Right ventricle myocardium superior (tissue), 1 donor: ENCODE results near the gene EYS. TPM values are rescaled to one million over a fixed set of nuclear protein-coding genes. Genes with fewer than 3 reads are reported as not detected.

Experiments
- ATAC-seq: fragments of 200-7000 bp; cut with Tn5 transposase; one replicate; pipeline ENCODE4 v1.9.1; 2020; ENCODE audit warnings: mild to moderate bottlenecking; ENCODE audit not compliant: poor library complexity
- DNase-seq: peaks from one replicate; pipeline ENCODE4 v3.0.0-alpha.2; 2020
- intact Hi-C: fragments of 100-400 bp; cut with DNase I; formaldehyde crosslinking; loops from one replicate; pipeline ENCODE4 v1.11.2; 2022
- long read RNA-seq: library from polyadenylated mRNA; unstranded; transcript quantifications from one replicate; pipeline ENCODE4 v2.0.0, GENCODE V29; 2021
- total RNA-seq: library from RNA; stranded (reverse); fragmentation: NEBNext Ultra II Directional; extraction: Animal tissue kit (Norgen Biotek cat#: 25700); gene quantifications from one replicate; pipeline ENCODE4 v1.2.1, GENCODE V29; 2021
- donor health status: DM: no; HTN: yes; CAD: no; lungs with severe emphysema.

The EYS gene
- not detected for total RNA-seq
- long read RNA-seq: 0 reads

DNA sequence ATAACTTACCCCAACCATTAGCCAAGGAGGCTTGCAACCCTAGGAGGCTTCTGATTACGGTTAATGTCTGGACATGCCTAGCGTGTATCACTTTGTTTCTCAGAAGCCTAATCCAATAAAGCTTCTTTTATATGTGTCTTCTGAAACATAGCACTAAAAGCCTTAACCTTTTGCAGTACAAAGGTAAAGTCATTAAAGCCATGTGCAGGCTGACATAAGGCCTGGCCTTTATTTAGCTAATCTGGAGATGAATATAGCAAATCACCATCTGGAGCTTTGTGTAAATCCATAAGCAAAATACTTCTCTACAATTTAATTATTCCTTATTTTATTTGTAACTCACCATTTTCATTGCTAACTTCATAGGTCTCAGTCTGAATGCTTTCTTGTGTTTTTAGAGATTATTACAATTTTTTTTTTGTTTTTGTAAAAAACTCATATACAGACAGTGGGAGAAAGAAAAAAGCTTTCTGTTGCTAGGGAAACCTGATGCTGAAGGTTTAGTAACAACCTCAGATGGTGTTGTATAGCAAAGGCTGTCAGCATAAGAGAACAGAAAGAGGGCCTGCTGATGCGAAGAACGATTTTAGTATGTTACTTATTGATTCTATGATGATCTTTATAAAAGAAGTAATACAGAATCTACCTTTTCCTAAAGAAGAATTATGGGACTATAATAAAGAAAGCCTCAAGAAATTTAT is at the start of gene EYS:
Gene EYS, minus strand, starts transcription at position 101 of the 701 bp plus-strand sequence. CDS start 211,816 bp downstream, outside the sequence.
- intact Hi-C loops: no loop called here
- DNase-seq (no peak), ATAC-seq (no peak)

DNA sequence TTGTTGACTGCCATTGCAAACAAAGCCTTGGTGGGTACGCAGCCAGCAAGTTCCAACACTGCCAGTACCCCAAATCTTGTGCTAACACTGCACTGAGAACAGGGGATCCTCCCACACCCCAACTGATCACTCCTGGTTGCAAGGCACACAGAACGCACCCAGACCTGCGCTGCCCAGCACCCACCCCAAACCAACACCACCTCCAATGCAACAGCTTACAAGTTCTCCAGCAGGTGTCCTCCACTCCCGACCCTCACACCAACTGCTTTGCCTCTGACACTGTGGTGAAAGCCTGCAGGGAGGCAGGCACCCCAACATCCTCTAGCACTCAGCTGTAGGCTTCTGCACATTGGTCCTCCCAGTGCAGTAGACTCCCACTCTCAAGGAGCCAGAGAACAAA is 39.3 kb upstream of the EYS start:
- no peak for DNase-seq

DNA sequence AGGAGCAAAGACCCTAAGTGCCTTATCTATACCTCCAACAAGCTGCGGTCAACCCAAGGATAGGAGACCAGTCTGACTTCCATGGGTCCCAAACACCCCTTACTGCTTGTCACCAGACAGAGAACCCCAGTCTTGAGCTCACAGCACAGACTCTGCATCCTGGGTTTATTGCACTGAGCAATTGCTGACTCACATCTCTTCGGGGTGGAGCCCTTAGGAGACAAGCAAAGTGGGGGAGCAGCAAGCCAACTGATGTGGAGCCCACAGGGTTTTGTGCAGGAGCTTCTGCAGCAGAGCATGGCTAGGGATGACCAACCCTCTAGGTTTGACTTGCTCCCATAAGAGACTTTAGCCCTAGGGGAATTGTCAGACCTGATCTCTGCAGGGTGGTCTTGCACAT is 38.6 kb upstream of the EYS start:
- intact Hi-C loops: no loop called here
- ATAC-seq (no peak), DNase-seq (no peak)

More for the DNA sequence above, 39.3 kb upstream of the EYS start:
- intact Hi-C loops: no loop called here
- ATAC-seq: no peak

DNA sequence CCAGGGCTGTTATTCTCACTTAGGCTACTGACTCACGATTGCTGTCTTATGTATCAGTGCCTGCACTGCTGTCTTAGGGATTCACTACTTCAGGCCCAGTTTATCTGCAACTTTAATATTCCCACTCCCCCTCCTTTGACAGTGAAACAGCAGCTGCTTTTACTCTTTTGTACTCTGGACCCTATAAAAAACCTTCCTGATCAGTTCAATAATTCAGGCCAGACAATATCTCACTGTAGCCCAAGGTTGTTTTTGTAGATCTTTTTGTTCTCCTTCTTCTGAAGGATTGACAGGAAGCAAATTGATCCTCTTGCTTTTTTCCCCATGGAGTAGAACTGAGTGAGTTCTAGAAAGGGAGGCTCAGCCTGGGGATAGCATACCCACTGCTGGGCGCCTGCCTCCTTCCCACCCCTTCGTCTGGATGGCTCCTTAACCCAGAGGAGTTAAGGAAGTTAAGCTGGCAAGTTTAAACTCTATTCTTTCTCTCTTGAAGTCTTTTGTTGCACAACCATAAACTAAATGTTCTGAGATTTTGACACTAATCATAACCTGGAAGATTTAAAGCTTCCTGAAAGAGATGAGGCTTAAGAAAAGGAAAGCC is 22.0 kb upstream of the EYS start:
- intact Hi-C loops: no loop called here
- ATAC-seq: no peak
- no peak for DNase-seq

GRCh38 chr6:65719101-65719500 is 12.1 kb upstream of the EYS start:
- intact Hi-C loops: no loop called here
- DNase-seq (no peak), ATAC-seq (no peak)

- no peak for ATAC-seq
- DNase-seq: no peak
- intact Hi-C loops: no loop called here
Observed at GRCh38 chr6:65711531-65711930, 4.5 kb upstream of the EYS start.

GRCh38 chr6:65709099-65709830 is 2.2 kb upstream of the EYS start:
- DNase-seq (no peak), ATAC-seq (no peak)
- intact Hi-C loops: no loop called here

GRCh38 chr6:65708162-65708561 is 1.1 kb upstream of the EYS start:
- DNase-seq (no peak), ATAC-seq (no peak)
- intact Hi-C loops: no loop called here

DNA sequence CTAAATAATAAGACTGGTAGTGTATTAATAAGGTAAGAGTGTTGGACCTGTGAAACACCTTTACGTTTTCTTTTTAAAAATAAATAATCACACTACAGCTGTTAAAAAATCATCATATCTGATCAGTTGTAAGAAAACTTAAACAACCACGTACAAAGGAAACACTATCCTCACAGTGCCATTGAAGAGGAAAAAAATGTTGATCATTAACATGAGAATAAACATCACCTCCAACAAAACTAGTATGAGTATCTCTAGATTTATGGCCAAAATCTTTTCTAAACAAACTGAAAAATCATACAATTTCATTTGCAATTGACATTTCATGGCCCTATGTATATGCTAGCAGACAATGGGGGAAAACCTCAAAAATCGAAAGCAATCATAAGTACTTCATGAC is 590 bp downstream of the EYS start:
- ATAC-seq: no peak
- intact Hi-C loops: no loop called here
- DNase-seq: no peak

DNA sequence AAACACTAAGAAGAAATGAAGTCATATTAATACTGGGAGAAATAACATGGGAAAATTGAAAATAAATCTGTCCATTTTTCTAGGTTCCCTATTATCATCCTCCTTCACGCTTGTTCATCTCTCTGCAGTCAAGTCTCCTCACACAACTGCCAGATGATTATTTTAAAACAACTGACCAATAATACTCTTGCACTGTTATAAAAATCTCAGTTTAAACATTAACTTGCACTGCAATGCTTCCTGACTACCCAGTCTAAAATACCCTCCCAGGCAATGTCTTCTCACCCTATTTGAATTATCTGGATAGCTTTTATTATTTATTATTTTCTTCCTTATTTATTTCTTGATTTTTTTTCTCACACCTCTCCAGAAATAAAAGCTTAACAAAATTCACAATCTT is 5.7 kb downstream of the EYS start:
- ATAC-seq: no peak

GRCh38 chr6:65700561-65700960 is 6.5 kb downstream of the EYS start:
- intact Hi-C loops: no loop called here
- DNase-seq: no peak
- ATAC-seq: no peak

More for the DNA sequence above, 5.7 kb downstream of the EYS start:
- no peak for DNase-seq
- intact Hi-C loops: no loop called here

DNA sequence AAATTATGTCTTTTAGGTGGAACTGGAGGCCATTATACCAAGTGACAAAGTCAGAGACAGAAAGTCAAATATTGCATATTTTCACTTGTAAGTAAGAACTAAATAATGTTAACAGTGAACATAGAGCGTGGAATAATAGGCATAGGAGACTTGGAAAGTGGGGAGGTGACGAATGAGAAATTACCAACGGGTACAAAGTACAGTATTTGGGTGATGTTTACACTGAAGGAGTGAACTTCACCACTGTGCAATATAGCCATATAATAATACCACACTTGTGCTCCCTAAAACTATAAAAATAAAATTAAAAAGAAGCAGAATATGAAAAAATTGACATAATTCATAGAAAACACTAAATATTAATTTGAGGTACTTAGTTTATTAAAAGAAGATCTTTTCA is 14.9 kb downstream of the EYS start:
- DNase-seq: no peak
- intact Hi-C loops: no loop called here

GRCh38 chr6:65680232-65680631 is 26.8 kb downstream of the EYS start:
- ATAC-seq: no peak
- intact Hi-C loops: no loop called here
- no peak for DNase-seq

More for the DNA sequence above, 14.9 kb downstream of the EYS start:
- no peak for ATAC-seq

GRCh38 chr6:65671922-65672321 is 35.1 kb downstream of the EYS start:
- DNase-seq (no peak), ATAC-seq (no peak)
- intact Hi-C loops: no loop called here

- DNase-seq: no peak
- intact Hi-C loops: no loop called here
- no peak for ATAC-seq
Observed at GRCh38 chr6:65667916-65668656, 38.9 kb downstream of the EYS start.

GRCh38 chr6:65650086-65650485 is 56.9 kb downstream of the EYS start:
- DNase-seq (no peak), ATAC-seq (no peak)
- intact Hi-C loops: no loop called here

- no peak for DNase-seq
- ATAC-seq: no peak
- intact Hi-C loops: no loop called here
Observed at GRCh38 chr6:65649392-65649791, 57.6 kb downstream of the EYS start.

DNA sequence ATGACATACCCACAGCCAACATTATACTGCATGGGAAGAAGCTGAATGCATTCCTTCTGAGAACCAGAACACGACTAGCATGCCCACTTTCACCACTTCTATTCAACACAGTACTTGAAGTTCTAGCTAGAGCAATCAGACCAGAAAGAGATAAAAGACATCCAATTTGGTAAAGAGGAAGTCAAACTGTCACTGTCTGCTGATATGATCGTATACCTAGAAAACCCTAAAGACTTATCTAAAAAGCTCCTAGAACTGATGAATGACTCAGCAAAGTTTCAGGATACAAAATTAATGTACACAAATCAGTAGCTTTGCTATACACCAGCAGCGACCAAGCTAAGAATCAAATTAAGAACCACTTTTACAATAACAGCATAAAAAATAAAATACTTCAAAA is 60.5 kb downstream of the EYS start:
- intact Hi-C loops: no loop called here
- DNase-seq (no peak), ATAC-seq (no peak)

DNA sequence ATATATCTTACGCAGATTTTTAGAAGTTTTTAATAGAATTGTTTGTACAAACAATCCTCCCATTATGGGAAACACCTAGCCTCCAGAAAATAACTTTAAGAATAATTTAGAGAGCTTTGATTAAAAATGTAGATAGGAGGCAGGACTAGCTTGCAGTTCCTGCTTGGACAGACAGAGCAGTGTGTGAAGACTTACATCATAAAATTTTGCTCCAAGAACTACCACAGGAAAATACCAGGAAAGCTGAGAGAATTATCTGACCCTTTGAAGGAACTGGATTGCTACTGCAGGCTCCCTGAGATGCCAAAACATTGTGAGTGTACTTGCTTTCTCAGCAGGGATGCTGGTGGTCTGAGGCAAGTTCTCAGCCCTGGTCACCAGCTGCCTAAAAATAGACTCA is 64.2 kb downstream of the EYS start:
- intact Hi-C loops: no loop called here
- ATAC-seq: no peak
- DNase-seq: no peak
